Osteocyte (in vitro differentiated cells): ENCODE data around the gene RNU7-1. TPM values are rescaled to one million over a fixed set of nuclear protein-coding genes. Genes with fewer than 3 reads are reported as not detected.

ENCODE experiments used
- DNase-seq: peaks from one replicate; pipeline ENCODE4 v3.0.0; 2021; ENCODE audit warnings: mixed read lengths; ENCODE audit not compliant: unreplicated experiment; ENCODE audit errors: extremely low spot score
- H3K27ac Mint-ChIP-seq: one replicate; pipeline ENCODE4 v1.8.0; 2021; ENCODE audit warnings: mild to moderate bottlenecking, mixed read lengths; ENCODE audit not compliant: unreplicated experiment
- H3K27me3 Mint-ChIP-seq: one replicate; pipeline ENCODE4 v1.8.0; 2021; ENCODE audit warnings: mixed read lengths; ENCODE audit not compliant: unreplicated experiment
- H3K36me3 Mint-ChIP-seq: one replicate; pipeline ENCODE4 v1.8.0; 2021; ENCODE audit warnings: mixed read lengths; ENCODE audit not compliant: unreplicated experiment
- H3K4me1 Mint-ChIP-seq: one replicate; pipeline ENCODE4 v1.8.0; 2021; ENCODE audit warnings: mixed read lengths; ENCODE audit not compliant: unreplicated experiment
- H3K4me3 Mint-ChIP-seq: one replicate; pipeline ENCODE4 v1.8.0; 2021; ENCODE audit warnings: mild to moderate bottlenecking, moderate library complexity, mixed read lengths; ENCODE audit not compliant: unreplicated experiment
- H3K9me3 Mint-ChIP-seq: one replicate; pipeline ENCODE4 v1.8.0; 2021; ENCODE audit warnings: mixed read lengths; ENCODE audit not compliant: unreplicated experiment
- total RNA-seq: library from RNA; stranded (reverse); gene quantifications from 2 replicates; pipeline ENCODE4 v1.2.1, GENCODE V29; 2021
- TF ChIP-seq, protein P1 (sequence below): fragments of 200-600 bp; sonication (generic); IDR thresholded peaks from 2 replicates; pipeline ENCODE4 v1.5.0; 2021; ENCODE audit warnings: antibody characterized with exemption, mild to moderate bottlenecking, moderate library complexity

The RNU7-1 gene
- total RNA-seq, 1 donor from 2014 or later, result not detected

DNA sequence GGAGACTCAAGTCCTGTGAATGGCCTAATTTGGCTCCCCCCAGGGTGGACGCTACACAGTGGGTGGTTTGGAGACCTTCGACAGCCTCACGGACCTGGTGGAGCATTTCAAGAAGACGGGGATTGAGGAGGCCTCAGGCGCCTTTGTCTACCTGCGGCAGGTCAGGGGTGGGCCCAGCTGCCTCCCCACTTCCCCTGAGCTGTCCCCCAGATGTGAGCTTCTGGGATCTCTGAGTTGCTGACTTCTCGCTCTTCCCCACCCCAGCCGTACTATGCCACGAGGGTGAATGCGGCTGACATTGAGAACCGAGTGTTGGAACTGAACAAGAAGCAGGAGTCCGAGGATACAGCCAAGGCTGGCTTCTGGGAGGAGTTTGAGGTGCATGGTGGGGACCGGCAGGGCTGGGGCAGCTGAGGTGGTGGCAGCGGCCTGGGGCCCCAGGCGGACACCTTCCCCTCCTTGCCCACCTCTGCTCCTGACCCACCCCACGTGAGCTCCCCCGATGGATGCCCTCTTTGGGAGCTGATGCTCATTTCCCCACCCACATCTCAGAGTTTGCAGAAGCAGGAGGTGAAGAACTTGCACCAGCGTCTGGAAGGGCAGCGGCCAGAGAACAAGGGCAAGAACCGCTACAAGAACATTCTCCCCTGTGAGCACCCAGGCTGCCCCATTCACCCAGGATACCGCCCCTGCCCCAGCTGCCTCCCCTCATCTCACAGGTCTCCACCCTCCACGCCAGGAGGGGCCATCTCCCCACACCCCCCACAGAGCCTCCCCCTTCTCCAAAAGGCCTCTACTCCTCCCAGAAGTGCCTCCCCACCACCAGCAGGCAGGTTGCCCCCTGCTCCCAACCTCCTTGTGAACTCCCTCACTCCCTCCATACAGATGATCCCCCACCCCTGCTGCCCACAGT, 11.7 kb downstream of the RNU7-1 start:
- no peaks in the 10 kb centered on the region for H3K27me3 Mint-ChIP-seq
- H3K4me3 Mint-ChIP-seq, result no peak overlapping the region
- no peaks in the 10 kb centered on the region for H3K9me3 Mint-ChIP-seq
- no peaks in the 10 kb centered on the region for H3K36me3 Mint-ChIP-seq
- TF ChIP-seq, protein P1, sequence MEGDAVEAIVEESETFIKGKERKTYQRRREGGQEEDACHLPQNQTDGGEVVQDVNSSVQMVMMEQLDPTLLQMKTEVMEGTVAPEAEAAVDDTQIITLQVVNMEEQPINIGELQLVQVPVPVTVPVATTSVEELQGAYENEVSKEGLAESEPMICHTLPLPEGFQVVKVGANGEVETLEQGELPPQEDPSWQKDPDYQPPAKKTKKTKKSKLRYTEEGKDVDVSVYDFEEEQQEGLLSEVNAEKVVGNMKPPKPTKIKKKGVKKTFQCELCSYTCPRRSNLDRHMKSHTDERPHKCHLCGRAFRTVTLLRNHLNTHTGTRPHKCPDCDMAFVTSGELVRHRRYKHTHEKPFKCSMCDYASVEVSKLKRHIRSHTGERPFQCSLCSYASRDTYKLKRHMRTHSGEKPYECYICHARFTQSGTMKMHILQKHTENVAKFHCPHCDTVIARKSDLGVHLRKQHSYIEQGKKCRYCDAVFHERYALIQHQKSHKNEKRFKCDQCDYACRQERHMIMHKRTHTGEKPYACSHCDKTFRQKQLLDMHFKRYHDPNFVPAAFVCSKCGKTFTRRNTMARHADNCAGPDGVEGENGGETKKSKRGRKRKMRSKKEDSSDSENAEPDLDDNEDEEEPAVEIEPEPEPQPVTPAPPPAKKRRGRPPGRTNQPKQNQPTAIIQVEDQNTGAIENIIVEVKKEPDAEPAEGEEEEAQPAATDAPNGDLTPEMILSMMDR, result no peak
- peaks cover 27% of the 10 kb centered on the region for H3K4me1 Mint-ChIP-seq
- DNase-seq, result no peak
- H3K27ac Mint-ChIP-seq, result no peak overlapping the region

DNA sequence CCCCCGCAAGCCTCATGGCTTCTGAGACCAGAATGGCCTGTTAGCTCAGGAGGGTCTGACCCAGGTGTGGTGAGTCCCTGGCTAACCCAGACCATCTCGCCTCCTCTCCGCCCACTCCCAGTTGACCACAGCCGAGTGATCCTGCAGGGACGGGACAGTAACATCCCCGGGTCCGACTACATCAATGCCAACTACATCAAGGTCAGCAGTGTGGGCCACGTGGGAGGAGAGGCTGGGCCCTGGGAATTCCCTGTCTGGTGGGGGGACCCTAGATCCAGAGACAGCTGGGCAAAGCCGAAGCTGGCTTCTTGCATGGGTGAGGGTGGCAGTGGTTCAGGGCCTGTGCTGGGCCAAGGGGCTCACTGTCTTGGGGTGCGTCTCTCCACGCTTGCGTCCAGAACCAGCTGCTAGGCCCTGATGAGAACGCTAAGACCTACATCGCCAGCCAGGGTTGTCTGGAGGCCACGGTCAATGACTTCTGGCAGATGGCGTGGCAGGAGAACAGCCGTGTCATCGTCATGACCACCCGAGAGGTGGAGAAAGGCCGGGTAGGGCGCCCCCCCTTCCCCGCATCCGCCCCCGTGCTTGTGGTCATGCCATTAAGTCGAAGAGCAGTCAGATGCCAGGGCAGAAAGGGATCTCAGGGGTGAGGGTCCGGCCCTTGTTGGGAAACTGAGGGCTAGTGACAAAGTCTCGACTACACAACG, 12.6 kb downstream of the RNU7-1 start:
- no peak overlapping the region for H3K4me3 Mint-ChIP-seq
- H3K27ac Mint-ChIP-seq, result no peak overlapping the region
- TF ChIP-seq, protein P1, result no peak
- no peaks in the 10 kb centered on the region for H3K36me3 Mint-ChIP-seq
- H3K9me3 Mint-ChIP-seq, result no peaks in the 10 kb centered on the region
- H3K27me3 Mint-ChIP-seq, result no peaks in the 10 kb centered on the region
- peaks cover 27% of the 10 kb centered on the region for H3K4me1 Mint-ChIP-seq
- no peak for DNase-seq

DNA sequence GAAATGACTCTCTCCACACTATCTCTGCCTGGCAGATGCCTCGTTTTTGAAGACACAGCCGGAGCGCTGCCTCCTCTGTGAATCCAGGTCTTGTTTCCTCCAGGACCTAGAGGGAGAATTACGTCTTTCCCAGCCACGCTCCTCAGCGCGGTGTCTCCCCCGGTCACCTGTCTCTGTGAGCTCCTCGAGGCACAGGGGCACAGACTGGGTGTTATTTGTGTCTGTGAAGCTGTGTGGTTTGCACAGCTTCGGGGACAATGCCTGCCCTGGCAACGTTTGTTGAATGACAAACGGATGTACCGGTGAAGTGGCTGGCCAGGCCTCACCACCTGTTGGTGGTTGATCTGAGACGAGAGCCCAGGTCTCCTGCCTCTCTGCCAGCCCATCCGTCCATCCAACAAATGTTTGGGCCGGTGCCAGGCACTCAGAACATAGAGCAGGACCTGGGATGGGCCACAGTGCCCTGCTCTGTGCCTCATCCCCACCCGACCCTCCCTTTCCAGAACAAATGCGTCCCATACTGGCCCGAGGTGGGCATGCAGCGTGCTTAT, 13.6 kb downstream of the RNU7-1 start:
- Mint-ChIP-seq H3K27me3 (no peaks in the 10 kb centered on the region), H3K36me3 (no peaks in the 10 kb centered on the region), H3K9me3 (no peaks in the 10 kb centered on the region), H3K27ac (no peak overlapping the region), H3K4me3 (no peak overlapping the region), H3K4me1 (peaks cover 33% of the 10 kb centered on the region)
- no peak for DNase-seq
- TF ChIP-seq, protein P1, result no peak

DNA sequence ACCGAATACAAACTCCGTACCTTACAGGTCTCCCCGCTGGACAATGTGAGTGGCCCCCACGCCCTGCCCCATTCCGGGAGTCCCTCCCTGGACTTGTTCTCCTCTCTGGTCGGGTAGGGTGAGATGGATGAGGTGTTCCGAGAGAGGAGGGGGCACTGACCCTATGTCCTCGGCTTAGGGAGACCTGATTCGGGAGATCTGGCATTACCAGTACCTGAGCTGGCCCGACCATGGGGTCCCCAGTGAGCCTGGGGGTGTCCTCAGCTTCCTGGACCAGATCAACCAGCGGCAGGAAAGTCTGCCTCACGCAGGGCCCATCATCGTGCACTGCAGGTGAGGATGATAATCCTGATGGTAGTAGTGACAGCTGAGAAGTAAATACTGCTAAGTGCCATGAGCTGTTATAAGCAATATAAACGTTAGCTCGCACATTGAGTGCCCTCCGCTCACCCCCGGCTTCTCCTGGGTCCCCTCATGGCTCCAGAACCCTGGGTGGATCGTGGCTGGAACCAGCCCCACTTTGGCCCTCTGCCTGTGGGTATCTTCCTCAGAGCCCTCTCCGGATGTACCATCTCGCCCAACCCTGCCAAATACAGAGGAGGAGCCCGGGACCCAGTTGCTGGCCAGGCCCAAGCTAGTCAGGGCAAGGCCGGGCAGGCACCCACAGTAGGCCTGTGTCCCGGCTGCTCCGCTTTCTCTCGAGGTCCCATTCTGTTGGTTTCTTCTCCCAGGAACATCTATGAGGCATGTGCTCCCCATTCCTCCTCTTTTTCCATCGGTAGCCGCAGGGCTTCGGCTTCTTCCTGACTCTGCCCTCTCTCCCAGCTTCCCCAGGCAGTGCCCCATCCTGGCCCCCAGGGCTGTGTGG, 14.4 kb downstream of the RNU7-1 start:
- no peak overlapping the region for H3K4me3 Mint-ChIP-seq
- no peaks in the 10 kb centered on the region for H3K27me3 Mint-ChIP-seq
- H3K27ac Mint-ChIP-seq, result no peak overlapping the region
- H3K36me3 Mint-ChIP-seq, result no peaks in the 10 kb centered on the region
- H3K9me3 Mint-ChIP-seq, result no peaks in the 10 kb centered on the region
- DNase-seq, result no peak
- TF ChIP-seq, protein P1, result no peak
- peaks cover 28% of the 10 kb centered on the region for H3K4me1 Mint-ChIP-seq
